ENCODE data around the gene FAM120B.

Gene FAM120B

DNA sequence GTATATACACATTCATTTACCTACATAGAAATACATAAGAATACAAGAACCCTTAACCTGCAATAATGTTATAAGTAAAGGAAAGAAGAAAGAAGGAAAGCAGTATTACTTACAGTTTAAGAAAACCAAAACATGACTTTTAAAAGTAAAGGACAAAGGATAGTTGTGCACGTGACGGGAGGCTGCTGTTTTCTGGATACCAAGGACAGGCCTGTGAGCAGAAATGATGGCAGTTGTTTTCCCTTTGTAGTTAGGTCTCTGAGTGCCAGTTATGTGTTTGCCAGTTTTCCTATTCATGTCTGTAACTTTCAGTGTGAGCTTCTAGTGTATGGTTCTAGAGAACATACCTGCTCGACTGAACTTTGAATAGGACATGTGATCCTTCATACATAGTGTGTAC lies 54.8 kb downstream of the FAM120B start:
- H3K4me1 ChIP-seq (ENCODE audit: control insufficient read depth, low read length): no peaks in the 10 kb centered on the region
- H3K4me2 ChIP-seq (ENCODE audit: low read length): no peak overlapping the region
- no peak overlapping the region for H3K4me3 ChIP-seq (ENCODE audit: low read length)
- H3K79me2 ChIP-seq (ENCODE audit: control insufficient read depth, low read length): no peaks in the 10 kb centered on the region
- no peaks in the 10 kb centered on the region for H3K27me3 ChIP-seq (ENCODE audit: control insufficient read depth, low read length)
- peaks cover 36% of the 10 kb centered on the region for H3K36me3 ChIP-seq (ENCODE audit: control insufficient read depth, low read length)
- no peaks in the 10 kb centered on the region for H3K9me2 ChIP-seq (replicated peaks; ENCODE audit: control insufficient read depth, low read length)
- no peaks in the 10 kb centered on the region for H3K9me3 ChIP-seq (ENCODE audit: control insufficient read depth, insufficient read depth, low read length)
- TF ChIP-seq, protein P1, sequence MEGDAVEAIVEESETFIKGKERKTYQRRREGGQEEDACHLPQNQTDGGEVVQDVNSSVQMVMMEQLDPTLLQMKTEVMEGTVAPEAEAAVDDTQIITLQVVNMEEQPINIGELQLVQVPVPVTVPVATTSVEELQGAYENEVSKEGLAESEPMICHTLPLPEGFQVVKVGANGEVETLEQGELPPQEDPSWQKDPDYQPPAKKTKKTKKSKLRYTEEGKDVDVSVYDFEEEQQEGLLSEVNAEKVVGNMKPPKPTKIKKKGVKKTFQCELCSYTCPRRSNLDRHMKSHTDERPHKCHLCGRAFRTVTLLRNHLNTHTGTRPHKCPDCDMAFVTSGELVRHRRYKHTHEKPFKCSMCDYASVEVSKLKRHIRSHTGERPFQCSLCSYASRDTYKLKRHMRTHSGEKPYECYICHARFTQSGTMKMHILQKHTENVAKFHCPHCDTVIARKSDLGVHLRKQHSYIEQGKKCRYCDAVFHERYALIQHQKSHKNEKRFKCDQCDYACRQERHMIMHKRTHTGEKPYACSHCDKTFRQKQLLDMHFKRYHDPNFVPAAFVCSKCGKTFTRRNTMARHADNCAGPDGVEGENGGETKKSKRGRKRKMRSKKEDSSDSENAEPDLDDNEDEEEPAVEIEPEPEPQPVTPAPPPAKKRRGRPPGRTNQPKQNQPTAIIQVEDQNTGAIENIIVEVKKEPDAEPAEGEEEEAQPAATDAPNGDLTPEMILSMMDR (IDR thresholded peaks at IDR 0.05; ENCODE audit: low read depth, low read length, poor library complexity, severe bottlenecking): no peak
- TF ChIP-seq EZH2phosphoT487 (IDR thresholded peaks at IDR 0.05; ENCODE audit: borderline replicate concordance, low read length): no peak
- no peak overlapping the region for H3K27ac ChIP-seq (ENCODE audit: low read depth, low read length)
- H4K20me1 ChIP-seq (ENCODE audit: control insufficient read depth, insufficient read depth, low read depth, low read length): no peaks in the 10 kb centered on the region
- no peaks in the 10 kb centered on the region for H3F3A ChIP-seq (ENCODE audit: control insufficient read depth, insufficient read depth)

DNA sequence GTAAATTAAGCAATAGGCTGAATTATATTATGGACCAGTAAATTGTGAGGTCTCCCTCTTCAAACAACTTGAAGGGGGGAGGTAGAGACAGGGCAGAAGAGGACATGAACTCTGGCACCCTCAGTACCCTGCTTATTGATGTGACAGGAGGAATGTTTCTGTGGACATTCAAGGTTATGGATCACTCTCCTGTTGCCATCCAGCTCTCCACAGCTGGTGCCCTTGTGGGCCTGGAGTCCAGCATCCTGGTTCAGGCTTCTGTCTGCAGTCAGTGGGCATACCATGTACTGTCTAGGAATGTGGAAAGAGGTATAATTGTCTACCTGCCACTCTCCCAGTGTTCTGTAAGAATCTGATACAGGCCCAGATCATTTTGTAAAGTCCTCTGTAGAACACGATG lies 55.6 kb downstream of the FAM120B start:
- no peaks in the 10 kb centered on the region for H3K4me1 ChIP-seq (ENCODE audit: control insufficient read depth, low read length)
- H3K4me2 ChIP-seq (ENCODE audit: low read length): no peak overlapping the region
- no peaks in the 10 kb centered on the region for H3K79me2 ChIP-seq (ENCODE audit: control insufficient read depth, low read length)
- peaks cover 30% of the 10 kb centered on the region for H3K36me3 ChIP-seq (ENCODE audit: control insufficient read depth, low read length)
- H3K27ac ChIP-seq (ENCODE audit: low read depth, low read length): no peak overlapping the region
- H3K4me3 ChIP-seq (ENCODE audit: low read length): no peak overlapping the region
- no peaks in the 10 kb centered on the region for H3K9me2 ChIP-seq (replicated peaks; ENCODE audit: control insufficient read depth, low read length)
- H4K20me1 ChIP-seq (ENCODE audit: control insufficient read depth, insufficient read depth, low read depth, low read length): no peaks in the 10 kb centered on the region
- TF ChIP-seq, protein P1 (IDR thresholded peaks at IDR 0.05; ENCODE audit: low read depth, low read length, poor library complexity, severe bottlenecking): no peak
- TF ChIP-seq EZH2phosphoT487 (IDR thresholded peaks at IDR 0.05; ENCODE audit: borderline replicate concordance, low read length): no peak
- H3K27me3 ChIP-seq (ENCODE audit: control insufficient read depth, low read length): no peaks in the 10 kb centered on the region
- no peaks in the 10 kb centered on the region for H3K9me3 ChIP-seq (ENCODE audit: control insufficient read depth, insufficient read depth, low read length)
- no peaks in the 10 kb centered on the region for H3F3A ChIP-seq (ENCODE audit: control insufficient read depth, insufficient read depth)

DNA sequence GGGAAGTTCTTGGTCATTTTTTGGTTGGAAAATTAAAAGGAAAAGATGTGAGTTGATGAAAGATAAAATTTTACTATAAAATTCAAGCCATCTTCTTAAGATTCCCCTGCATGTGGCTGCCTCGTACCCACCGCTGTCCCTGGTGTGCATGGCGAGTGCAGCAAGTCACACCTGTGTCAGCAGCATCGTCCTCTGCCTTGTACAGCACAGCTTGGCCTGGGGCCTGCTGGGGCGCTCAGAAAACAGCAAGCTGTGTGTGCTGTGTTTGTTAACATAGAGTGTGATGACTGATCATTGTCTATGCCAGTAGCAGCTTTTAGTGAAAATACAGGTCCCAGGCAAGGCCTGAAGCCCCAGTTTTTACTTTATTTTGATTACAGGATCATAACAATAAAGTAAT lies 56.7 kb downstream of the FAM120B start:
- H3K79me2 ChIP-seq (ENCODE audit: control insufficient read depth, low read length): no peaks in the 10 kb centered on the region

More for the DNA sequence above, 56.7 kb downstream of the FAM120B start:
- Histone ChIP-seq H3K36me3 (ENCODE audit: control insufficient read depth, low read length) (peaks cover 26% of the 10 kb centered on the region), H3K27me3 (ENCODE audit: control insufficient read depth, low read length) (no peaks in the 10 kb centered on the region), H3K4me2 (ENCODE audit: low read length) (no peak overlapping the region), H3K4me3 (ENCODE audit: low read length) (no peak overlapping the region), H3K4me1 (ENCODE audit: control insufficient read depth, low read length) (no peaks in the 10 kb centered on the region), H3F3A (ENCODE audit: control insufficient read depth, insufficient read depth) (no peaks in the 10 kb centered on the region), H3K27ac (ENCODE audit: low read depth, low read length) (no peak overlapping the region), H3K9me2 (replicated peaks; ENCODE audit: control insufficient read depth, low read length) (no peaks in the 10 kb centered on the region), H3K9me3 (ENCODE audit: control insufficient read depth, insufficient read depth, low read length) (no peaks in the 10 kb centered on the region), H4K20me1 (ENCODE audit: control insufficient read depth, insufficient read depth, low read depth, low read length) (no peaks in the 10 kb centered on the region)
- TF ChIP-seq EZH2phosphoT487 (IDR thresholded peaks at IDR 0.05; ENCODE audit: borderline replicate concordance, low read length): no peak
- TF ChIP-seq, protein P1 (IDR thresholded peaks at IDR 0.05; ENCODE audit: low read depth, low read length, poor library complexity, severe bottlenecking): no peak
